Mucosa of rectum (tissue), 2 donors: ENCODE data around the gene ZNF236.
A peak's percentile ranks its signal among the peaks of the same experiment; 100 is the strongest.
"Not testable (repeated sequence)": the region's sequence is repeated elsewhere in the genome, so short reads cannot be mapped to it uniquely, and the experiment has no call there.

Source experiments
- H3K27ac ChIP-seq, 2 donors: one replicate each; pipeline ENCODE4 v1.7.0; 2013; ENCODE audit warnings: inconsistent platforms in 2 of 2, low read depth in 2 of 2, low read length in 2 of 2
- H3K27me3 ChIP-seq, 2 donors: one replicate each; pipeline ENCODE4 v1.7.0; 2013; ENCODE audit warnings: low read length in 2 of 2; ENCODE audit not compliant: control insufficient read depth in 2 of 2, insufficient read depth in 2 of 2
- H3K36me3 ChIP-seq, 2 donors: one replicate each; pipeline ENCODE4 v1.7.0; 2013; ENCODE audit warnings: low read length in 2 of 2; ENCODE audit not compliant: control insufficient read depth in 2 of 2, insufficient read depth in 2 of 2
- H3K4me1 ChIP-seq, 2 donors: one replicate each; pipeline ENCODE4 v1.7.0; 2013; ENCODE audit warnings: low read length in 2 of 2, mild to moderate bottlenecking in 1 of 2; ENCODE audit not compliant: control insufficient read depth in 2 of 2, insufficient read depth in 2 of 2
- H3K4me3 ChIP-seq, 2 donors: one replicate each; pipeline ENCODE4 v1.7.0; 2013; ENCODE audit warnings: low read length in 2 of 2
- H3K9ac ChIP-seq, 2 donors: one replicate each; pipeline ENCODE4 v1.7.0; 2013; ENCODE audit warnings: low read length in 2 of 2, low read depth in 1 of 2, mild to moderate bottlenecking in 1 of 2
- H3K9me3 ChIP-seq, 2 donors: one replicate each; pipeline ENCODE4 v1.7.0; 2013; ENCODE audit warnings: low read length in 2 of 2; ENCODE audit not compliant: control insufficient read depth in 2 of 2
- donor health status: healthy.
- donor health status: Normal muscosa, but diverticular disease.

ZNF236 gene

GRCh38 chr18:76822506-76823160, at the start of gene ZNF236:
TSS of gene ZNF236 (plus strand) at chr18:76822557. CDS start at chr18:76822608, 51 bp downstream.
- H3K4me1 ChIP-seq = peaks cover 6 to 13% of the 10 kb centered on the region in 2 donors
- peak within 1 kb of the TSS; percentile 94 to 95 for H3K27ac ChIP-seq
- no peaks in the 10 kb centered on the region for H3K9me3 ChIP-seq
- peak within 1 kb of the TSS; percentile 98 to 99 for H3K9ac ChIP-seq
- peak within 1 kb of the TSS; percentile 87 to 97 for H3K4me3 ChIP-seq
- H3K36me3 ChIP-seq = no peaks in the 10 kb centered on the region
- no peaks in the 10 kb centered on the region for H3K27me3 ChIP-seq

DNA sequence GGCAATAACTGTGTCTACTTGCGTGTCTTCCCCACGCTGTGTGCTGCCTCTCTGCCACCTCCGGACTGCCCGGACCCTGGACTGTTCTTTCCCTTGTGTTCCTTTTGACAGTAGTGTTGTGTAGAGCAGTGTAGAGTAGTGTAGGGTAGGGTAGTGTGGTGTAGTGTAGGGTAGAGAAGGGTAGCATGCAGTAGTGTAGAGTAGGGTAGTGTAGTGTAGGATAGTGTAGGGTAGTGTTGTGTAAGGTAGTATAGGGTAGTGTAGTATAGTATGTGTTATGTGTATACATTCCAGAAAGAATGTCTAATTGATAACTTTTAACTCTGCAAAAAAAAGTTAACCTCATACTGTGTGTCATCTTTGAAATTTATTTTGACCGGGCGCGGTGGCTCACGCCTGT, 49.7 kb upstream of the ZNF236 start:
- no peaks in the 10 kb centered on the region for H3K9me3 ChIP-seq
- no peaks in the 10 kb centered on the region for H3K4me1 ChIP-seq
- H3K27me3 ChIP-seq = no peaks in the 10 kb centered on the region
- H3K4me3 ChIP-seq = no peak overlapping the region
- H3K9ac ChIP-seq = no peak overlapping the region
- no peak overlapping the region for H3K27ac ChIP-seq
- no peaks in the 10 kb centered on the region for H3K36me3 ChIP-seq

- not testable (repeated sequence) for H3K9ac ChIP-seq, H3K27me3 ChIP-seq, H3K9me3 ChIP-seq, H3K4me1 ChIP-seq, H3K27ac ChIP-seq, H3K4me3 ChIP-seq, H3K36me3 ChIP-seq
Measured at GRCh38 chr18:76777036-76777435, 45.3 kb upstream of the ZNF236 start.

- Histone ChIP-seq H3K9ac (no peak overlapping the region), H3K36me3 (no peaks in the 10 kb centered on the region), H3K9me3 (no peaks in the 10 kb centered on the region), H3K4me1 (no peaks in the 10 kb centered on the region), H3K27me3 (no peaks in the 10 kb centered on the region), H3K4me3 (no peak overlapping the region), H3K27ac (no peak overlapping the region)
Measured at GRCh38 chr18:76783786-76784484, 38.4 kb upstream of the ZNF236 start.

GRCh38 chr18:76785872-76786271, 36.5 kb upstream of the ZNF236 start:
- no peaks in the 10 kb centered on the region for H3K27me3 ChIP-seq
- H3K4me3 ChIP-seq = no peak overlapping the region
- no peaks in the 10 kb centered on the region for H3K4me1 ChIP-seq

DNA sequence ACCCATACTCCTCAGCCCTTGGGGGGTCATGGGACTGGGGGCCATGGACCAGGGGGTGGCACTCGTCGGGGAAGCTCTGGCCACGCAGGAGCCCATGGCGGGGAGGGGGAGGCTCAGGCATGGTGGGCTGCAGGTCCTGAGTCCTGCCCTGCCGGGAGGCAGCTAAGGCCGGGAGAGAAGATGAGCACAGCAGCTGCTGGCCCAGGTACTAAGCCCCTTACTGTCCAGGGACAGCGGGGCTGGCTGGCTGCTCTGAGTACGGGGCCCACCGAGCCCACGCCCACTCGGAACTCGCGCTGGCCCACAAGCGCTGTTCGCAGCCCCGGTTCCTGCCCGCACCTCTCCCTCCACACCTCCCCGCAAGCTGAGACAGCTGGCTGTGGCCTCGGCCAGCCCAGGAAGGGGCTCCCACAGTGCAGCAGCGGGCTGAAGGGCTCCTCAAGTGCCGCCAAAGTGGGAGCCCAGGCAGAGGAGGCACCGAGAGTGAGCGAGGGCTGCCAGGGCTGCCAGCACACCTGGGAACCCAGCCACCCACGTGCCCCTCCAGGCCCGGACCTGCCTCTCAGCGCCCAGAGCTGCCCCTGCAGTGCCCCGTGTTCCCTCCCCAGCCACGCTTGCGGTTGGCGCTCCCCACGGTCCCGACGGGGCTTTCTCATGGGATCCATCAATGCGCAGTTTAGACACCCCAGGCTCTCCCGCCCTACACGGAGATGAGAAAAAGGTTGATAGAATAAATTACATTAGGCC, 33.6 kb upstream of the ZNF236 start:
- H3K27me3 ChIP-seq = no peaks in the 10 kb centered on the region
- no peaks in the 10 kb centered on the region for H3K4me1 ChIP-seq

More at GRCh38 chr18:76785872-76786271, 36.5 kb upstream of the ZNF236 start:
- Histone ChIP-seq H3K9ac (no peak overlapping the region), H3K27ac (no peak overlapping the region), H3K36me3 (no peaks in the 10 kb centered on the region), H3K9me3 (no peaks in the 10 kb centered on the region)

DNA sequence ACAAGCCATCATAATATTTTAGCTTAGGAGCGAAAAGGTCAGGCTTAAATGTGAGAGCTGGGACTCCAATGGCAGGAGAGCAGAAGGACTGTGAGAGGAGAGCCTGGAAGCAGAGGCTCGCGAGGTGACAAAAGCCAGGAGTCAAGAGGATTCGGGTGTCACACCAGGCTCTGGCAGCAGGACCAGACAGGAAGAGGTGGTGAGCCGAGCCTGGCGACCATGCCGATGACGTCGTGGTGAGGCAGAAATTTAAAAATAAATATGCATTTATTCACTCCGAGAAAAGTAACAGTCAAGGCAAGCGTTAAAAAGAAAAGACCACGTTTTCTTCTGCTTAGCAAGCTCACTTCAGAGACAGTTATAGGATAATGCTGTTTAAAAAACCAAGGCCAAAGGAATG, 31.3 kb upstream of the ZNF236 start:
- Histone ChIP-seq H3K4me3 (no peak overlapping the region), H3K9ac (no peak overlapping the region), H3K27ac (no peak overlapping the region), H3K9me3 (peaks cover 0 to 2% of the 10 kb centered on the region in 2 donors), H3K4me1 (no peaks in the 10 kb centered on the region), H3K27me3 (no peaks in the 10 kb centered on the region), H3K36me3 (no peaks in the 10 kb centered on the region)

More for the DNA sequence above, 33.6 kb upstream of the ZNF236 start:
- H3K27ac ChIP-seq = no peak overlapping the region
- H3K9me3 ChIP-seq = peaks cover 0 to 2% of the 10 kb centered on the region in 2 donors
- H3K9ac ChIP-seq = no peak overlapping the region
- no peak overlapping the region for H3K4me3 ChIP-seq
- no peaks in the 10 kb centered on the region for H3K36me3 ChIP-seq

- Histone ChIP-seq H3K27me3 (no peaks in the 10 kb centered on the region), H3K4me1 (no peaks in the 10 kb centered on the region), H3K27ac (no peak overlapping the region), H3K36me3 (no peaks in the 10 kb centered on the region), H3K9me3 (peaks cover 0 to 2% of the 10 kb centered on the region in 2 donors), H3K9ac (no peak overlapping the region), H3K4me3 (no peak overlapping the region)
Measured at GRCh38 chr18:76791642-76792041, 30.7 kb upstream of the ZNF236 start.

DNA sequence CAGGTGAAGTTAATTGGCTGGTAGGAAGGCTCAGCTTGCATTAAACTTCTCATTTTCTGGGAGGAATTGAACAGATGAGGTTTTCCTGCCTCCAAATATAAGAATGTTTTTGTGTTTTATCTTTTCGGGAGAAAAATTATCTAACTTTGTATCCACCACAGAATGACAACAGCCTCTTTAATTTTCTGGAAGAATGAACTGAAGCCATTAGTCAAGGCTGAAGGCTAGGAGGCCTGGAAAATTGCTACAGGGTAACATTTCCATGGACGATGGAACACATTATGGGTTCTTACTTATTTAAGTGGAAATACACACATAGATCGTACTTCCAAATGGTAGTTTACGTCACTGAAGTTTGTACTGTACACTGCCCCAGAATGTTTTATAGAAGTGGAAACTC, 28.0 kb upstream of the ZNF236 start:
- no peak overlapping the region for H3K4me3 ChIP-seq
- H3K4me1 ChIP-seq = no peaks in the 10 kb centered on the region
- H3K27ac ChIP-seq = no peak overlapping the region
- H3K27me3 ChIP-seq = no peaks in the 10 kb centered on the region
- no peaks in the 10 kb centered on the region for H3K36me3 ChIP-seq
- H3K9ac ChIP-seq = no peak overlapping the region
- peaks cover 0 to 2% of the 10 kb centered on the region in 2 donors for H3K9me3 ChIP-seq
